Stimulated activated naive B cell treated with anti-CD40 and anti-IgM and Interleukin-4, amounts not matched to agents 10 μg/mL and 1 μg/mL and 100 μg/mL, for 72 hours (primary cell): ENCODE data around the gene HNRNPLL.

Experiments used
- ATAC-seq, 2 donors: fragments of 150-1000 bp; cut with Tn5 transposase; replicated peaks; 2 replicates each; pipeline ENCODE4 v1.10.0; 2021; ENCODE audit warnings: moderate library complexity in 1 of 2
- DNase-seq: peaks from one replicate; pipeline ENCODE4 v3.0.0; 2021
- H3K27ac Mint-ChIP-seq: one replicate; pipeline ENCODE4 v1.8.0; 2022; ENCODE audit warnings: mild to moderate bottlenecking, mixed read lengths
- H3K27me3 Mint-ChIP-seq, 2 donors: one replicate each; pipeline ENCODE4 v1.8.0; 2022; ENCODE audit warnings: mixed read lengths in 2 of 2
- H3K36me3 Mint-ChIP-seq, 2 donors: one replicate each; pipeline ENCODE4 v1.8.0; 2022; ENCODE audit warnings: mixed read lengths in 2 of 2, mild to moderate bottlenecking in 1 of 2
- H3K4me1 Mint-ChIP-seq, 2 donors: one replicate each; pipeline ENCODE4 v1.8.0; 2022; ENCODE audit warnings: mixed read lengths in 2 of 2, mild to moderate bottlenecking in 1 of 2
- H3K4me3 Mint-ChIP-seq, 2 donors: one replicate each; pipeline ENCODE4 v1.8.0; 2022; ENCODE audit warnings: mild to moderate bottlenecking in 2 of 2, mixed read lengths in 2 of 2, moderate library complexity in 1 of 2
- H3K9me3 Mint-ChIP-seq, 2 donors: one replicate each; pipeline ENCODE4 v1.8.0; 2022; ENCODE audit warnings: mixed read lengths in 2 of 2, mild to moderate bottlenecking in 1 of 2

Gene HNRNPLL

DNA sequence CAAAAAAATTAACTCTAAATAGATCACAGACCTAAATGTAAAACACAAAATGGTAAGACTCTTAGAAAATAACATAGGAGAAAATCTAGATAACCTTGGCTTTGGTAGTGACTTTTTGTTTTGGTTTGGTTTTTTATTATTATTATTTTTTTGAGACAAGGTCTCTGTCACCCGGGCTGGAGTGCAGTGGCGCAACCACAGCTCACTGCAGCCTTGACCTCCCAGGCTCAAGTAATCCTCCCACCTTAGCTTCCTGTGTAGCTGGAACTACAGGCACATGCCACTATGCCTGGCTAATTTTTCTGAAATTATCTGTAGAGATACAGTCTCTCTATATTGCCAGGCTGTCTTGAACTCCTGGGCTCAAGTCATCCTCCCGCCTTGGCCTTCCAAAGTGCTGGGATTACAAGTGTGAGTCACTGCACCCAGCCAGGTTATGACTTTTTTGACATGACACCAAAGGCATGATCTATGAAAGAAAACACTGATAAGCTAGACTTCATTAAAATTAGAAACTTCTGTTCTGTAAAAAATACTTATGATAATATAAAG, 88.0 kb downstream of the HNRNPLL start:
- Mint-ChIP-seq H3K9me3 (peaks cover 0 to 3% of the 10 kb centered on the region in 2 donors), H3K27me3 (peaks cover 6 to 13% of the 10 kb centered on the region in 2 donors), H3K36me3 (no peaks in the 10 kb centered on the region), H3K27ac (no peak overlapping the region), H3K4me1 (no peaks in the 10 kb centered on the region), H3K4me3 (no peak overlapping the region)
- ATAC-seq (no peak), DNase-seq (no peak)

GRCh38 chr2:38512211-38512610, 90.5 kb downstream of the HNRNPLL start:
- peaks cover 0 to 7% of the 10 kb centered on the region in 2 donors for H3K4me1 Mint-ChIP-seq
- peaks cover 6 to 9% of the 10 kb centered on the region in 2 donors for H3K27me3 Mint-ChIP-seq
- no peak for DNase-seq
- peaks cover 0 to 3% of the 10 kb centered on the region in 2 donors for H3K9me3 Mint-ChIP-seq
- H3K27ac Mint-ChIP-seq, result no peak overlapping the region
- no peak for ATAC-seq
- H3K36me3 Mint-ChIP-seq, result no peaks in the 10 kb centered on the region
- no peak overlapping the region for H3K4me3 Mint-ChIP-seq
